Measurements from ENCODE around the gene P3H4. TPM values are rescaled to one million over a fixed set of nuclear protein-coding genes. Genes with fewer than 3 reads are reported as not detected.

Gene P3H4
- polyA plus RNA-seq, 1 donor from 2014 or later: 17.8 TPM

GRCh38 chr17:41782142-41782541 is 29.6 kb downstream of the P3H4 start:
- Histone ChIP-seq H3F3A (ENCODE audit: insufficient read depth, low read length, poor library complexity, severe bottlenecking) (no peaks in the 10 kb centered on the region), H3K27ac (ENCODE audit: low read length) (no peak overlapping the region), H3K9ac (ENCODE audit: low read length) (no peak overlapping the region), H3K36me3 (ENCODE audit: insufficient read depth, low read length) (no peaks in the 10 kb centered on the region), H3K4me2 (ENCODE audit: low read length) (no peak overlapping the region), H3K9me3 (ENCODE audit: low read length) (no peaks in the 10 kb centered on the region), H3K79me2 (replicated peaks; ENCODE audit: insufficient read depth, low read length) (peaks cover 61% of the 10 kb centered on the region), H3K27me3 (ENCODE audit: insufficient read depth, low read depth, low read length) (no peaks in the 10 kb centered on the region), H2AFZ (ENCODE audit: low read depth, low read length) (no peak overlapping the region), H3K4me3 (ENCODE audit: low read length) (peak overlapping the region; percentile 25), H3K9me2 (ENCODE audit: insufficient read depth, low read length) (no peaks in the 10 kb centered on the region), H4K20me1 (ENCODE audit: insufficient read depth) (peaks cover 17% of the 10 kb centered on the region)
- TF ChIP-seq MXI1 (conservative IDR thresholded peaks at IDR 0.05; ENCODE audit: poor library complexity, severe bottlenecking) (no peak), SMC3 (conservative IDR thresholded peaks at IDR 0.05; ENCODE audit: poor library complexity) (no peak), TAF1 (IDR thresholded peaks at IDR 0.05; ENCODE audit: low read depth) (no peak), CTCF (IDR thresholded peaks at IDR 0.05; ENCODE audit: poor library complexity, severe bottlenecking) (no peak), EP300 (conservative IDR thresholded peaks at IDR 0.05; ENCODE audit: poor library complexity, severe bottlenecking) (no peak), POLR2AphosphoS5 (IDR thresholded peaks at IDR 0.05) (no peak), RAD21 (conservative IDR thresholded peaks at IDR 0.05) (no peak), REST (IDR thresholded peaks at IDR 0.05; ENCODE audit: borderline replicate concordance) (no peak), EZH2 (IDR thresholded peaks at IDR 0.05; ENCODE audit: borderline replicate concordance, insufficient read depth, low read length, poor library complexity, severe bottlenecking) (no peak)

- no peaks in the 10 kb centered on the region for H3K36me3 ChIP-seq (ENCODE audit: insufficient read depth, low read length)
- no peaks in the 10 kb centered on the region for H3F3A ChIP-seq (ENCODE audit: insufficient read depth, low read length, poor library complexity, severe bottlenecking)
- peaks cover 61% of the 10 kb centered on the region for H3K79me2 ChIP-seq (replicated peaks; ENCODE audit: insufficient read depth, low read length)
- peak overlapping the region; percentile 25 for H3K4me3 ChIP-seq (ENCODE audit: low read length)
- H3K27me3 ChIP-seq (ENCODE audit: insufficient read depth, low read depth, low read length): no peaks in the 10 kb centered on the region
- peaks cover 19% of the 10 kb centered on the region for H4K20me1 ChIP-seq (ENCODE audit: insufficient read depth)
- no peak overlapping the region for H3K27ac ChIP-seq (ENCODE audit: low read length)
- H2AFZ ChIP-seq (ENCODE audit: low read depth, low read length): no peak overlapping the region
- no peak overlapping the region for H3K9ac ChIP-seq (ENCODE audit: low read length)
- H3K9me2 ChIP-seq (ENCODE audit: insufficient read depth, low read length): no peaks in the 10 kb centered on the region
- no peak overlapping the region for H3K4me2 ChIP-seq (ENCODE audit: low read length)
- no peaks in the 10 kb centered on the region for H3K9me3 ChIP-seq (ENCODE audit: low read length)
- TF ChIP-seq EP300 (conservative IDR thresholded peaks at IDR 0.05; ENCODE audit: poor library complexity, severe bottlenecking): no peak
- TF ChIP-seq EZH2 (IDR thresholded peaks at IDR 0.05; ENCODE audit: borderline replicate concordance, insufficient read depth, low read length, poor library complexity, severe bottlenecking): no peak
- no peak for TF ChIP-seq CTCF (IDR thresholded peaks at IDR 0.05; ENCODE audit: poor library complexity, severe bottlenecking)
- TF ChIP-seq POLR2AphosphoS5 (IDR thresholded peaks at IDR 0.05): no peak
- TF ChIP-seq RAD21 (conservative IDR thresholded peaks at IDR 0.05): no peak
- TF ChIP-seq MXI1 (conservative IDR thresholded peaks at IDR 0.05; ENCODE audit: poor library complexity, severe bottlenecking): no peak
- no peak for TF ChIP-seq SMC3 (conservative IDR thresholded peaks at IDR 0.05; ENCODE audit: poor library complexity)
- no peak for TF ChIP-seq REST (IDR thresholded peaks at IDR 0.05; ENCODE audit: borderline replicate concordance)
- no peak for TF ChIP-seq TAF1 (IDR thresholded peaks at IDR 0.05; ENCODE audit: low read depth)
Measured at GRCh38 chr17:41781404-41782110, 30.2 kb downstream of the P3H4 start.
